Measurements from ENCODE around the gene SLC7A1.

SLC7A1 gene

GRCh38 chr13:29587645-29588044, 7.8 kb downstream of the SLC7A1 start:
- Histone ChIP-seq H3F3A (ENCODE audit: insufficient read depth) (peaks cover 3% of the 10 kb centered on the region; the same call in 1 of the 2 replicates), H3K4me2 (ENCODE audit: low read depth, low read length, poor library complexity, severe bottlenecking) (no peak overlapping the region), H2AFZ (ENCODE audit: low read depth, low read length, severe bottlenecking) (no peak overlapping the region), H3K9me2 (replicated peaks; ENCODE audit: insufficient read depth, low read length) (no peaks in the 10 kb centered on the region), H3K79me2 (ENCODE audit: insufficient read depth, low read length) (peaks cover 100% of the 10 kb centered on the region), H4K20me1 (ENCODE audit: low read depth, low read length) (peaks cover 60% of the 10 kb centered on the region), H3K9ac (ENCODE audit: low read length) (no peak overlapping the region), H3K9me3 (ENCODE audit: insufficient read depth, low read length) (no peaks in the 10 kb centered on the region), H3K27ac (ENCODE audit: low read depth, low read length) (no peak overlapping the region), H3K4me3 (ENCODE audit: insufficient read depth, low read length, poor library complexity, severe bottlenecking) (no peak overlapping the region), H3K27me3 (ENCODE audit: low read length) (no peaks in the 10 kb centered on the region), H3K36me3 (ENCODE audit: low read length) (peaks cover 14% of the 10 kb centered on the region; the same call in 1 of the 2 replicates)
- no peak for TF ChIP-seq EZH2phosphoT487 (conservative IDR thresholded peaks at IDR 0.05; ENCODE audit: low read length)
- TF ChIP-seq CTCF (IDR thresholded peaks at IDR 0.05; ENCODE audit: insufficient read depth, low read length, poor library complexity, severe bottlenecking): no peak

- TF ChIP-seq CTCF (IDR thresholded peaks at IDR 0.05; ENCODE audit: insufficient read depth, low read length, poor library complexity, severe bottlenecking) (no peak), EZH2phosphoT487 (conservative IDR thresholded peaks at IDR 0.05; ENCODE audit: low read length) (no peak)
- Histone ChIP-seq H3F3A (ENCODE audit: insufficient read depth) (peaks cover 3% of the 10 kb centered on the region; the same call in 1 of the 2 replicates), H4K20me1 (ENCODE audit: low read depth, low read length) (peaks cover 86% of the 10 kb centered on the region)
These were observed 12.3 kb downstream of the SLC7A1 start for GRCh38 chr13:29583073-29583785.

GRCh38 chr13:29582171-29582570, 13.3 kb downstream of the SLC7A1 start:
- H3K9me2 ChIP-seq (replicated peaks; ENCODE audit: insufficient read depth, low read length): no peaks in the 10 kb centered on the region
- peaks cover 10% of the 10 kb centered on the region; the same call in 1 of the 2 replicates for H3K36me3 ChIP-seq (ENCODE audit: low read length)
- H3K4me2 ChIP-seq (ENCODE audit: low read depth, low read length, poor library complexity, severe bottlenecking): no peak overlapping the region
- no peak overlapping the region for H3K9ac ChIP-seq (ENCODE audit: low read length)
- peaks cover 76% of the 10 kb centered on the region for H4K20me1 ChIP-seq (ENCODE audit: low read depth, low read length)
- H3K79me2 ChIP-seq (ENCODE audit: insufficient read depth, low read length): peaks cover 100% of the 10 kb centered on the region
- TF ChIP-seq EZH2phosphoT487 (conservative IDR thresholded peaks at IDR 0.05; ENCODE audit: low read length) (no peak), CTCF (IDR thresholded peaks at IDR 0.05; ENCODE audit: insufficient read depth, low read length, poor library complexity, severe bottlenecking) (no peak)
- H3F3A ChIP-seq (ENCODE audit: insufficient read depth): no peaks in the 10 kb centered on the region
- H3K27ac ChIP-seq (ENCODE audit: low read depth, low read length): no peak overlapping the region
- no peak overlapping the region for H2AFZ ChIP-seq (ENCODE audit: low read depth, low read length, severe bottlenecking)
- H3K9me3 ChIP-seq (ENCODE audit: insufficient read depth, low read length): no peaks in the 10 kb centered on the region
- no peak overlapping the region for H3K4me3 ChIP-seq (ENCODE audit: insufficient read depth, low read length, poor library complexity, severe bottlenecking)
- H3K27me3 ChIP-seq (ENCODE audit: low read length): no peaks in the 10 kb centered on the region

More at GRCh38 chr13:29583073-29583785, 12.3 kb downstream of the SLC7A1 start:
- H3K9me3 ChIP-seq (ENCODE audit: insufficient read depth, low read length): no peaks in the 10 kb centered on the region
- no peak overlapping the region for H3K4me2 ChIP-seq (ENCODE audit: low read depth, low read length, poor library complexity, severe bottlenecking)
- no peaks in the 10 kb centered on the region for H3K27me3 ChIP-seq (ENCODE audit: low read length)
- H3K9me2 ChIP-seq (replicated peaks; ENCODE audit: insufficient read depth, low read length): no peaks in the 10 kb centered on the region
- peaks cover 100% of the 10 kb centered on the region for H3K79me2 ChIP-seq (ENCODE audit: insufficient read depth, low read length)
- H3K9ac ChIP-seq (ENCODE audit: low read length): no peak overlapping the region
- peaks cover 13% of the 10 kb centered on the region; the same call in 1 of the 2 replicates for H3K36me3 ChIP-seq (ENCODE audit: low read length)
- H3K27ac ChIP-seq (ENCODE audit: low read depth, low read length): no peak overlapping the region
- H3K4me3 ChIP-seq (ENCODE audit: insufficient read depth, low read length, poor library complexity, severe bottlenecking): no peak overlapping the region
- no peak overlapping the region for H2AFZ ChIP-seq (ENCODE audit: low read depth, low read length, severe bottlenecking)
